ENCODE data around the gene RSRC1.
"Not testable (repeated sequence)": the region's sequence is repeated elsewhere in the genome, so short reads cannot be mapped to it uniquely, and the experiment has no call there.

The RSRC1 gene

DNA sequence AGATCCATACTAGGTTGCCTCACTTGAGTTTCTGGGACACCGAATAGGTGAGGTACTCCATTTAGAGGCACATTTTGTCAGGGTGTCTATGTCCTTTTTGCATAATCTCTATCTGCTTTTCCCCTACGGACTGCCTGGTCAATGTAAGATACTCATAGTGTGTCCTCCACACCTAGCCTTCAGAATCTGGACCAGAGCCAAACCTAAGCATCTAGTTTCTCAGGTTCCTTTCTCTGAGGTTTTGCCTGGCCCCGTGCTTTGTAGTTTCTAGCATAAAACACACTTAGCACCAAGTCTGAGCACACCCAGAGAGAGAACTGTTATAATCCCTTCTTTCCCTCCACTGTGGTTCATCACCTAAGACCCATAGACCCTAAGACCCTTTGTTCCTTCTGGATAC, 355.2 kb downstream of the RSRC1 start:
- no peak for DNase-seq (ENCODE audit: low spot score)

DNA sequence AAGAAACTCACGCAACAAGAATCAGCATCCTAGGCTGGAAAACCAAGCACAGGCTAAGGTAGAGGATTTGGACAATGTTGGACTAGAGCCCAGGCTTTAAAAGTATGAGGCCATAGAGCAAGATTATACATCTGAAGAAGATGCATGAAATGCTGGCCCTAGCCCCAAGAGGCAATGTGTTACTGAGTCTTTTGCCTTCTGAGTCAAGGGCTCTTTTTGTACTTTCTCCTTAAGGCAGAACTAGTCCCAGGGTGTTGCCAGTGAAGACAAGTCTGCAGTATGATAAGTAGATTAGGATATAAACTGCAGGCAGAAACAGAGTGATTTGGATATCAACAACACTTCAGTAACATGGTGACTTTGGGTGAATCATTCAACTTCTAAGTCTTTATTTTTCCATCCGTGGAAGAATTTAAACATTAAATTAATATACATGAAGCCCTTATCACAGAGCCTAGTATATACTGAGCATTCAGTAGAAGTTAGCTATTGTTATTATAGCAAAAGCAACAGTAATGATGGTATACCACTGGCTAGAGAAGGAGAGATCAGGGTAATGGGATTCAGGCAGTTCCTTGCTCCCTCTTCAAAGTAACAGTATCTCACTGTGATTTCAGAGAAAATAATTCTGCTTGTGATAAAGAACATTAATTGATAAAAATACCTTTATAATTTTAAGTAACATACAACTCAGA, 361.2 kb downstream of the RSRC1 start:
- DNase-seq (ENCODE audit: low spot score) = no peak

DNA sequence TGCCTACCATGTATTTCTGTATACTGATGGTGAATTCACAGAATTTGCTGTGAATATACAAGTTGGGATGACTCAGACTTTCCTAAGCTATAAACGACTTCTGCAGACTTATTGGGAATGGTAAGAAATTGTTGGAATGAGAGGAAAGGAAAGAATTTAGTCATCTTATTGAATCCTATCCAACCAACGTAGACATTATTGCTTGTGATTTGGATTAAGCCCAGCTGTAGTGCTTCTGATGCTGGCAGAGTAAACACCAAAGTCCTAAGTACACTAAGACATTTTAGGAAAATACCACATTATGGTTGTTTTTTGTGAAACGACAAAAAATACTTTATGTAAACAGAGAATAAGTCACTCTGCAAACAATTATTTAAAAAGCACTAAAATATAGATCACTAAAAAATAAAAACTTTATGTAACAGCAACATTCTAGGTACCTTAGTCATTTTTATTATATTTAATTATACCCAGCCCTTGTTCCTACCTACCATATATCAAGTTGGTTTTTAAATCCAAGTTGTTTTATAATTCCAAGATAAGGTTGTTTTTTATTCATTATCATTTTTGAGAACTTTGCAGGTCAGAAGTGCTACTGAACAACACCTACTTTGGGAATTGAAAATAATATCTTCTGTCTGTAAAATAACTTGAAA, 361.9 kb downstream of the RSRC1 start:
- no peak for DNase-seq (ENCODE audit: low spot score)

DNA sequence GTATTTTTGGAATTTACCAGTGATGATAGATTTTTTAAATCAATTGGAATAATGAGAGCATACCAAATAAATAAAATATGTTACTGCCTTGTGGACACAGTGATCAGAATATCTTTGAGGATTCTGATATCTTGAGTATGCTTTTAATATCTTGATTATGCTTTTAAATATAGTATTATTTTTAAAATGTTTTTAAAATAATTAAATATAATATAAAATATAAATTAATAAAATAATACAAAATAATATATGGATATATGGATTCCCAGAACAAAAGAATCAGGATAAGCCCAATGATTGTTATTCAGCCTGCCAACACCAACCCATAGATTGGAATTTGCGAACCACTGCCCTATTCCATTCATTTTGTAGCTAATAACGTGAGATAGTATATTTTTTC, 369.2 kb downstream of the RSRC1 start:
- no peak for DNase-seq (ENCODE audit: low spot score)

DNA sequence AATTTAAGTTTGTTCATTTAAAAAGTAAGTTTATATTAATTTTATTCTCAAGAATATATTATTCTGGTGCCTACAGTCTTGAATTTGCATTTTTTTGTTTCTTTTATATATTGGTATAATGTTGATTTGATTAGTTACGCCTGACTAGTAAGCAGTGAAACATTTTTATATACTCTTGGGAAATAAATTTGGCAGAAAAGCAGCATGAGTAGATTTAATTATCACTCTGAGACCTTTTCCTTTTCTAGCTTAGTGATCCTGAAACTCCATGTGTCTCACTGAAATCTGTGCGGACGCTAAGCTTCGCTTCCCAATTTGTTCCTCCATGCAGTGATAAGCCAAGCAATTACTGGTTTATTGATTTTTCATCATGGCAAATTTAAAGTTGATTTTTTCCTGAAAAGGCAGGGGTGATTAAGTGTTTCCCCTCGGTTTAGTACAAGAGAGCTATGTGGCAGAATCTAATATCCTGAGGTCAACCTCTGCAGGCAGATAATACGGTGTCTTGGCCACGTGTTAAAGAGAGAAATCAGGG, 373.9 kb downstream of the RSRC1 start:
- no peak for DNase-seq (ENCODE audit: low spot score)

DNA sequence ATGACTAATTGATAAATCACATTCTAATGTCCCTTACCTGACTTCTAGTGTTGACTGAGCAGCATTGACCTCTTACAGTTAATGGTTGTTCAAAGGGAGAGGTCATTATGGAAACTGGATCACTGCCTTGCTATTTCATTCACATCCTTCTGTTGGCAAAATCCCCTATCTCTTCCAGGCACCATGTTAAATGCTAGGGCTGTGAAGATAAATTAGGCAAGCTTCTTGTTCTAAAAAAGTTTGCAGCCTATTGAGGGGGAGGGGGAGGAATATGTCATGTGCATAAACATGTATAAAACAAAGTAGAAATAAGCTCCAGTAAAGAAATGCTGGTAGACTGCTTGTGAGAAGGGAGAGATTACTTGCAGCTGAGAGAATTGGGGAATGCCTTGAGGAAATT, 376.3 kb downstream of the RSRC1 start:
- no peak for DNase-seq (ENCODE audit: low spot score)

DNA sequence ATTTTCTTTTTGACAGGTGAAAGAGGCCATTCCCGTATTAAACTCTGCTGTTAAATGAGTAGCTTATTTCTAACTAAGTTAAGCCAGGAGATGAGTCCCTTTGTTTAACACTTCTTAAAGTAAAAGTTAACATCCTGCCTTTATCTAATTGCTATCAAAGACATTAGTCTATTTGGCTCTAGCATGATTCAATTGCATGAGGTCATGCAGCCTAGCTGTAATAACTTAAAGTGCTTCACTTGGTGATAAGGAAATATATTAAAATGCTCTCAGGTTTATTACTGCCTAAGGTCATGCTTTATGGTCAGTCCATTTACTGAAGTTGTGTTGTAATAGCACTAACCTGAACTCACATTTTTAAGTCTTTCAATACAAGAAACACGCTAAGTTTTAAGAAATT, 378.8 kb downstream of the RSRC1 start:
- no peak for DNase-seq (ENCODE audit: low spot score)

DNA sequence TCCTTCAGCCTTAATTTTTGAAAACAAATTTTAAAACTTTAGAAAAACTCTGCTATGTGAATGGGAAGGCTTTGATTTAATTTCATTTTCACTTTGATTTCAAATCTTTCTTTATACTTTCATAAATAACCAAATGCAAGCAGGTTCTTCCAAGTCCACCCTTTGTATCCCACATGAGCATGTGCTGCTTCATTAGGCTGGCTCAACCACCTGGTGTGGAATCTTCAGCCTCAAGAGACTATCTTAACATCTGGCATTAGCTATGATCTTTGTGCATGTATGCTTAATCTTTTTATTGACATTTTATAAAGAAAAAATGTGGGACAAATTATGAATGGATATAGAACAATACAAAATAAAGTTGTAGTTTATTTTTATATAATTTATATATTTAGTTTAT, 379.3 kb downstream of the RSRC1 start:
- DNase-seq (ENCODE audit: low spot score) = no peak

DNA sequence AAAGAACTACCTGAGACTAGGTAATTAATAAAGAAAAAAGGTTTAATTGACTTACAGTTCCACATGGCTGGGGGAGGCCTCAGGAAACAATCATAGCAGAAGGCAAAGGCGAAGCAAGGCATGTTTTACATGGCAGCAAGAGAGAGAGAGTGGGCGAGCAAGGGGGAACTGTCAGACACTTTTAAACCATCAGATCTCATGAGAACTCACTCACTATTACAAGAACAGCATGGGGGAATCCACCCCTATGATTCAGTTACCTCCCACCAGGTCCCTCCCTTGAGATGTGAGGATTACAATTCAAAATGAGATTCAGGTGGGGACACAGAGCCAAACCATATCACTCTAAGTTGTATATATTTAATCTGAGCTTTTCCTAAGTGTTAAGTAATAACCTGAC, 382.1 kb downstream of the RSRC1 start:
- no peak for DNase-seq (ENCODE audit: low spot score)

DNA sequence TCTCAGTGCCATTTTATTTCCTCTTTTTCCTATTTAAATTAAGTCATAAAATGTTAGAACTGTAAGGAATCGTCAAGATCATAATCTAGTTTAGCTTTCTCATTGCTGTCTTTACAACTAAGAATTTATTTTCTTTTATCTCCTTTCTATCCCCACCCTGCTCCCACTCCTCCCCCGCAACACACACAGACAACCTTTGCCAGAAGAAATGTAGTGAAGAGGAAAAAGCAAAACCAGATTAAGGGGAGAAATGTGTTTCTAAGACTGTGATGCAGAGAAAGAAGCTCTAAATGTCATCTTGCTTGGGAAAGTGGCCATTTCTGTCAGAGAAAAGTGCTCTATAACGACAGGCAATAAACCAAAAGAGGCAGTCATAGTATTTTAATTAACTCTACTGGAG, 382.8 kb downstream of the RSRC1 start:
- no peak for DNase-seq (ENCODE audit: low spot score)

DNA sequence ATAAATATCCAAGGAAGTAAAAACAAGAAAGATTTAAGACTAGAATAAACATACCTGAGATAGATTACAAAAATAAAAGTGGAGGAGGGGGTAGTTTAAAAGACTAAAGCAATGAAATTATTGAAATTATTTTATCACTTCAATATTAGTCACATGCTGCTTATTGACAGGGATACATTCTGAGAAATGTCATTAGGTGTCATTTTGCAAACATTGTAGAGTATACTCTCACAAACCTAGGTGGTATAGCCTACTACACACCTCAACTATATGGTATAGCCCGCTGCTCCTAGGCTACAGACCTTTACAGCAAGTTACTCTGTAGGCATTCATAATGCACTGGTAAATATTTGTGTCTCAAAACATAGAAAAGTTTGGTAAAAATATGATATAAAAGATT, 384.0 kb downstream of the RSRC1 start:
- DNase-seq (ENCODE audit: low spot score) = no peak

DNA sequence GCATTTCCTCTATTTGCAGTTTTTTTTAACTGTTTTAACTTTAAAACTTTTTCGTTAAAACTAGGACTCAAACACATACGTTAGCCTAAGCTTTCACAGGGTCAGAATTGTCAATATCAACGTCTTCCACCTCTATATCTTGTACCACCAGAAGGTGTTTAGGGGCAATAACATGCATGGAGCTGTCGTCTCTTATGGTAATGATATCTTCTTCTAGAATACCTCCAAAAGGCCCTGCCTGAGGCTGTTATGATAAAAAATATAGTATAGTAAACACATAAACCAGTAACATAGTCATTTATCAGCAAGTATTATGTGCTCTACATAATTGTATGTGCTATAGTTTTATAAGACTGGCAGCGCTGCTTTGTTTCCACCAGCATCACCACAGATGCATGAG, 384.8 kb downstream of the RSRC1 start:
- DNase-seq (ENCODE audit: low spot score) = no peak

DNA sequence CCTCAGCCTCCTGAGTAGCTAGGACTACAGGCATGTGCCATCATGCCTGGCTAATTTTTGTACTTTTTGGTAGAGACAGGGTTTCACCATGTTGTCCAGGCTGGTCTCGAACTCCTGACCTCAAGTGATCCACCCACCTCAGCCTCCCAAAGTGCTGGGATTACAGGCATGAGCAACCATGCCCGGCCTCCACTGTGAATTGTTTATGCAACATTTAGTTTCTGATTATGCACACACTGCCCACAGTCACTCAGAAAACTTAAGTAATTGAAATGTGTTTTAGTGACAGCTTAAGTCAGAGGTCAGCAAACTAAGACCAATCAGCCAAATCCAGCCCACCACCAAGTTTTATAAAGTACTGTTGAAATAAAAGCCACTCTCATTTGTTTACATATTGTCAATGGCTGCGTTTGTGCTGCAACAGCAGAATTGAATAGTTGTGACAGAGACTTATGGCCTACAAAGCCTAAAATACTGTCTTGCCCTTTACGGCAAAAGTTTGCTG, 385.6 kb downstream of the RSRC1 start:
- not testable (repeated sequence) for DNase-seq (ENCODE audit: low spot score)

DNA sequence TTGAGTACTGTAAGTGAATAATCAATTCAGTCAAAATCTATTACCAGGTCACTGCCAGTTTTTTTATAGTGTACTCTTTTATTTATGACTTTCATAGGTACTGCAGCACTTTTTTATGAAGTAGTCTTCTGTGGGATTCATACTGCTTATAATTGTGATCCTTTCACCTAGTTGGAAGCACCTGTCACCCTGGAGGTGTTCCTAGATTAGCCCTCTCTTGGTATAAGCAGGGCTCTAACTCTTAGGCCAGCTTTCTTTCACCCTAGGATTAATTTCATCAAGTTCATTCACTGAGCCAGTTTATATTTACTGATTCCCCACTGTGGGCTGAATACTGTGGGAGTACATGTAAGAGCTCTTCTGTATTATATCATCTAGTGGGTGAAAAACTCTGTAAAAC, 395.2 kb downstream of the RSRC1 start:
- no peak for DNase-seq (ENCODE audit: low spot score)

DNA sequence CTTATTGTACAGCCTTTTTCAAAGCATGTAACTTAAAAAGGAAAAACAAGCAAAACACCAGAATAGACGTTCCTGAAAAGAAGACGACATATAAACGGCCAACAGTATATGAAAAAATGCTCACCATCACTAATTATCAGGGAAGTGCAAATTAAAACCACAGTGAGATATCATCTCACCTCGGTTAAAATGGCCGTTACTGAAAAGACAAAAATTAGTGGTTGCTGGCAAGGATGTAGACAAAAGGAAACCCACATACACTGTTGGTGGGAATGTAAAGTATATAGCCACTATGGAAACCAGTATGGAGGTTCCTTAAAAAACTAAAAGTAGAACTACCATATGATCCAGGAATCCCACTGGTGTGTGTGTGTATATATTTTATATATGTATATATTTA, 396.6 kb downstream of the RSRC1 start:
- no peak for DNase-seq (ENCODE audit: low spot score)

DNA sequence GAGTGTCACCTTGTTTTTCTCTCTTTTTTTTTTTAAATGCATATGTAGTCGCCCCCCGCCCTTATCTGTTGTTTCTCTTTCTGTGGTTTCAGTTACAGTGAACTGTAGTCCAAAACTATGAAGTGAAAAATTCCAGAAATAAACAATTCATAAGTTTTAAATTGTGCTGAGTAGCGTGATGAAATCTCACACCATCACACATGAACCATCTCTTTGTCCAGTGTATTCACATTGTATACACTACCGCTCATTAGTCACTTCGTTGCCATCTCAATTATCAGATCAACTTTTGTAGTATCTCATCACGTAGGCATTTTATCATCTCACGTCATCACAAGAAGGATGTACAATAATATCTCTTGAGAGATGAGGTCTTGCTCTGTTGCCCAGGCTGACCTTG, 398.6 kb downstream of the RSRC1 start:
- no peak for DNase-seq (ENCODE audit: low spot score)

DNA sequence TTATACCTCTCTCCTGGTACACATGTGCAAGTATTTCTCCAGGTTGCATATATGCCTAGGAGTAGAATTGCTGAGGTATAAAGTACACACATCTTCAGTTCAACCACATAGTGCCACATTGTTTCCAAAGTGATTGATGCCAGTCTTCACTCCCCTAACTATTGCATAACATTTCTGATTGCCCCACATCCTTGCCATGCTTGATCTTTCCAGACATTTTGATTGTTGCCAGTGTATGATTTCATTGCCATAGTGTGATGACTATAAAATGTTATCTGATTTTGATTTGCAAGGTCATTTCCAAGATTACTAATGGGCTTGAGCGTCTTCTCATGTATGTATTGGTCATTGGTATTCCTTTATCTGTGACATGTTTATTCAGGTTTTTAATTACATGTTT, 400.0 kb downstream of the RSRC1 start:
- no peak for DNase-seq (ENCODE audit: low spot score)

DNA sequence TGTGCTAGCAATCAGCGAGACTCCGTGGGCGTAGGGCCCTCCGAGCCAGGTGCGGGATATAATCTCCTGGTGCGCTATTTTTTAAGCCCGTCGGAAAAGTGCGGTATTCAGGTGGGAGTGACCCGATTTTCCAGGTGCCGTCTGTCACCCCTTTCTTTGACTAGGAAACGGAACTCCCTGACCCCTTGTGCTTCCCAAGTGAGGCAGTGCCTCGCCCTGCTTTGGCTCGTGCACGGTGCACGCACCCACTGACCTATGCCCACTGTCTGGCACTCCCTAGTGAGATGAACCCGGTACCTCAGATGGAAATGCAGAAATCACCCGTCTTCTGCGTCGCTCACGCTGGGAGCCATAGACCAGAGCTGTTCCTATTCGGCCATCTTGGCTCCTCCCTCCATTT, 406.8 kb downstream of the RSRC1 start:
- not testable (repeated sequence) for DNase-seq (ENCODE audit: low spot score)

DNA sequence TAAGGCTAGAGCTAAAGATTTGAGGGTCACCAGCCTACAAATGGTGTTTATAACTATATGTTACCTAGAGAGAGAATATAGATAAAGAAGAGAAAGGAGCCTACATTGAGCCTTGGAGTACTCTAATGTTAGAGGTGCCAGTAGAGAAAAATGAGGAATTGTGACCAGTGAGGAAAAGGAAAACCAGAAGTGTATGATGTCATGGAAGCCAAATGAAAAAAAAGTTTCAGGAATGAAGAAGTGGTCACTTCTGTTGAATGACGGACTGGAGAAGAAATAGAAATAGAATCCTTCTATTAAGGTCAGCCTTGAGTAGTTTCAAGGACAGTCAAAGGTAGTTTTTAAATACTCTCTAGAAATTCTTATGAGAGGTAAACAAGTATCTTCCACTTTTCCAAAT, 409.9 kb downstream of the RSRC1 start:
- no peak for DNase-seq (ENCODE audit: low spot score)

DNA sequence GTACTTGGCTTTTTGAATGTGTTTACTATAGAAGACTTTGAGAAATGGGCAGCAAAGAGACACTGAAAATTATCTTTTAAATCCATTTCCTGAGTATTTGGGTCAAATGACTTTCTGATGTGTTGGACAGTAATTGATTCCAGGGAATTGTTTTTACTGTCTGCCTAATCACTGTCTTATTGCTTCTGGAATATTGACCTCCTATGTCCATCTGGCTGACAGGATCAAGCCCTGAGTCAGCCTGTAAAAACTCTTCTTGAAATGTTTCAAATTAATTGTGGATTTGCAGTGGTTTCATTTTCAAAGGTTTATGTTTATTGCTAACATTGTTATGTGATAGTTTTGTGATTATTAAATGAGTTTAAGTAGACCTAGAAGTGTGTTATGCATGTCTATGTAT, 410.5 kb downstream of the RSRC1 start:
- DNase-seq (ENCODE audit: low spot score) = no peak

DNA sequence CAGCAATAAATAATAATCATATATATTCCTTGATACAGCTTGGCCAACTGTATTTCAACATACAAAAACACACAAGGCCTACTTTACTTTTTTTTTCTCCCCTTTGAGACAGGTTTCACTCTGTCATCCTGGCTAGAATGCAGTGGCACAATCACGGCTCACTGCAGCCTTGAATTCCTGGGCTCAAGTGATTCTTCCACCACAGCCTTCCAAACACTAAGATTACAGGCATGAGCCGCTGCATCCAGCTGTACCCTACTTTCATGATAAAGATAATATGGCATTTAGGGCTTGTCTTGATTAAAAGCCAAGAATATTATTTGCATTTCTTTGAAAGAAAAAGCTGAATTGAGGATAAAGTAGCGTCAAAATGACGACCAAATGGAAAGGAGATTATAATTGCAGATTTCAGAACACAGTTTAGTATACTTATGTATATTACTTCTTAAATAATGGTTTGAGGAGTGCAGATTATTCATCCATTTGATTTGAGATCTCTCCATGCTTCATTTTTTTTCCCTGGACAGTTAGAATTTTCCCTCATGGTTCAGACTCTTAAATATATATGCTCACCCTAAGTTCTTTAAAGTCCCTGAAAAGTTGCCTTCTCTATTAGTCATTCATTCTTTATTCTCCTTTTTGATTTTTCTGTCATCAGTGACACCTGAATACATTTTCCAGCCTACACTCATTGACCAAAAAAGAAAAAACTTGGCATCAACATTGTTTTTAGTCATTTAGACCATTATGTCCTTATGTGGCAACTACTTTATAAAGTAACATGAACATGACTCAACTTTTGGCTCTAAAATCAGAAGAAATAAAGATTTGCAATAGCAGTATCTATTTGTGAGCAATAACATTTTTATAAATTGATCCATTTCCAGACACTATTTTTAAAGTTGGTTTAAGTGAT, 412.6 kb downstream of the RSRC1 start:
- no peak for DNase-seq (ENCODE audit: low spot score)

DNA sequence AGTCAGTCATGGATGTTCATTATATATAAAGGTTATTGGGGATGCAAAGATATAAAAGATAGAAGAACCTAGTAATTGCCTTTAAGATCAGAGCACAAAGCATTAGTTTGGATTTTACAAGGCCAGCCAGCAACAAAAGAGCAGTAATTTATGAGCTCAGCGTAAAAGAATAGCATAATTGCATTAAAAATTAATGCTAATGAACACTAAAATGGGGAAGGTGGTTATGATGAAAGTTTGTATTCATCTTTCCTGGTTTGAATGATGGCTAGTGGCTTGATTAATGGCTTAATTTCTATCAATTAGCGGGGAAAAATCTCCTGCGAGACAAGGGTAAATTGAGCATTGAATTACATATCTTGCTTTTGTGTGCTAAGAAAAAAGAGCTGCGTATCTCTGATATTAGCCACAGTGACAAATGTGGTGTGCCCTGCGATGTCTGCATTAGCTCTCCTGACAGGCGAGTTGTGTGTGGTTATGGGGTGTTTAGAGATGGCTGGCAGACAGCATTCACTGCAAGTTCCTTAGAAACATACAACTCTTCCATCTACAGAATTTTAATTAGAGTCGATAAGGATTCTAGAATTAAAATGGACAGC, 418.3 kb downstream of the RSRC1 start:
- no peak for DNase-seq (ENCODE audit: low spot score)
